Ureter (tissue), 1 donor: ENCODE results near the gene SRRD. TPM values are rescaled to one million over a fixed set of nuclear protein-coding genes. Genes with fewer than 3 reads are reported as not detected.
"Not testable (repeated sequence)": the region's sequence is repeated elsewhere in the genome, so short reads cannot be mapped to it uniquely, and the experiment has no call there.

Source experiments
- DNase-seq: peaks from one replicate; pipeline ENCODE4 v3.0.0-alpha.2; 2020; ENCODE audit warnings: low spot score
- total RNA-seq: library from RNA; stranded (reverse); gene quantifications from one replicate; pipeline ENCODE4 v1.2.4, GENCODE V29; 2023
- donor health status: DM: yes; HTN: yes; CAD: no.

SRRD gene
- total RNA-seq, result 24.6 TPM

- peak; percentile 91 for DNase-seq
These were observed at the start of gene SRRD, which contains the start of gene HPS4 for GRCh38 chr22:26483439-26484359. TSS of gene SRRD (plus strand) at chr22:26483877. CDS start at chr22:26483891, 14 bp downstream. TSS of gene HPS4 (minus strand) at chr22:26483783. CDS start at chr22:26481762, 2,021 bp downstream.

GRCh38 chr22:26435327-26436093, 48.2 kb upstream of the SRRD start:
- DNase-seq, result no peak

- peak; percentile 68 for DNase-seq
These were observed 46.7 kb upstream of the SRRD start for GRCh38 chr22:26436903-26437515.

GRCh38 chr22:26437694-26438392, 45.8 kb upstream of the SRRD start:
- DNase-seq, result no peak

- not testable (repeated sequence) for DNase-seq
These were observed 44.9 kb upstream of the SRRD start for GRCh38 chr22:26438776-26439175.

GRCh38 chr22:26439559-26439958, 44.1 kb upstream of the SRRD start:
- no peak for DNase-seq

- no peak for DNase-seq
These were observed 41.5 kb upstream of the SRRD start for GRCh38 chr22:26442086-26442756.

GRCh38 chr22:26443901-26444690, 39.6 kb upstream of the SRRD start:
- no peak for DNase-seq

GRCh38 chr22:26444777-26445176, 38.9 kb upstream of the SRRD start:
- no peak for DNase-seq

- DNase-seq, result no peak
These were observed 38.0 kb upstream of the SRRD start for GRCh38 chr22:26445577-26446275.

GRCh38 chr22:26446808-26447515, 36.7 kb upstream of the SRRD start:
- DNase-seq, result no peak

GRCh38 chr22:26447584-26448329, 35.9 kb upstream of the SRRD start:
- no peak for DNase-seq

- DNase-seq, result no peak
These were observed 35.3 kb upstream of the SRRD start for GRCh38 chr22:26448334-26448733.

- no peak for DNase-seq
These were observed 34.7 kb upstream of the SRRD start for GRCh38 chr22:26448941-26449340.

- no peak for DNase-seq
These were observed 33.1 kb upstream of the SRRD start for GRCh38 chr22:26450453-26451185.

- no peak for DNase-seq
These were observed 31.3 kb upstream of the SRRD start for GRCh38 chr22:26452236-26453016.

- no peak for DNase-seq
These were observed 30.5 kb upstream of the SRRD start for GRCh38 chr22:26453216-26453615.
